H1 (cell line): ENCODE results near the gene ASIC2. TPM values are rescaled to one million over a fixed set of nuclear protein-coding genes. Genes with fewer than 3 reads are reported as not detected.

Experiments
- CHD7 ChIP-seq: fragments of 300-600 bp; sonication (generic); IDR thresholded peaks from 2 replicates; pipeline ENCODE4 v1.7.1; 2012; ENCODE audit warnings: low read length, moderate library complexity, mild to moderate bottlenecking, inconsistent platforms; ENCODE audit not compliant: insufficient replicate concordance
- HDAC2 ChIP-seq, 2 experiments: fragments of 300-600 bp in 1 of 2; sonication (generic) in 1 of 2; IDR thresholded peaks; 2 replicates each; pipeline ENCODE4 v1.6.1; 2011 to 2012; ENCODE audit warnings: low read depth in 2 of 2, low read length in 2 of 2, mild to moderate bottlenecking in 2 of 2, moderate library complexity in 2 of 2, borderline replicate concordance in 1 of 2, inconsistent platforms in 1 of 2
- polyA plus RNA-seq, 7 experiments: library from polyadenylated mRNA; depleted of rRNA in 3 of 7; stranded (reverse) in 5 of 7; unstranded in 2 of 7; fragments of >200 nt in 5 of 7; fragments of 200-250 nt in 2 of 7; gene quantifications; 1 replicate in 5 of 7; 2 replicates in 1 of 7; 4 replicates in 1 of 7; pipeline versions ENCODE4 v1.2.1 to v1.2.3, GENCODE V29; 2011 to 2013; ENCODE audit warnings: missing spikeins in 2 of 7, mixed read lengths in 2 of 7
- total RNA-seq: library from RNA; stranded (reverse); fragmentation: NEBNext Ultra II Directional; extraction: Animal tissue kit (Norgen Biotek cat#: 25700); gene quantifications from 2 replicates; pipeline ENCODE4 v1.2.1, GENCODE V29; 2021

Gene ASIC2
- total and polyA plus RNA-seq, 2 of the 8 experiments (the other 6 are each of a cell fraction or from before 2014, with no cell fraction given) = 0.86 to 1.2 TPM

DNA sequence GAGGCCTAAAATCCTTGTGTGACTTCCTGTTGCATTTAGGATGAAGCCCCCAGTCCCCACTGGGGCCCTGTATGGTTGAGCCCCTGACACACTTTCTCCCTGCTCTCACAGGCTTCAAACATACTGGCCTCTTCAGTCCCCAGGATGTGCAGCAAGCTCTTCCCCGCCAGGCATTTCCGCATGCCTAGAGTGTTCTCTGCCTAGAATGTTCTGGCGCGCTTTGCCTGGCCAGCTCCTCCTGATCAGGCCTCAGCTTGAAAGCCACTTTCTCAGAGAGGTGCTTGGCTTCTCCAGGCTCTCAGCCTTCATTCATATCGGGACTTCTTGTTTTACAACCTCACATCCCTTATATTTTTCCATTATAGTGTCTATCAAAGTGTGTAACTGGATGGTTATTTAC lies 177.7 kb downstream of the ASIC2 start (continued):
- no peak for TF ChIP-seq CHD7
- no peak for TF ChIP-seq HDAC2 (IDR thresholded peaks at IDR 0.05; ENCODE audit: borderline replicate concordance in 1 of 2, low read depth in 2 of 2, low read length in 2 of 2)
